GM12878 (cell line): ENCODE data around the gene RXFP3. TPM values are rescaled to one million over a fixed set of nuclear protein-coding genes. Genes with fewer than 3 reads are reported as not detected.
A peak's percentile ranks its signal among the peaks of the same experiment; 100 is the strongest.

Experiments used
- ATAC-seq: fragments of 200-7000 bp; cut with Tn5 transposase; 3 replicates; pipeline ENCODE4 v1.9.1; 2020; ENCODE audit warnings: mild to moderate bottlenecking, moderate library complexity
- BruUV-seq: library from RNA; stranded (reverse); fragments of 400-500 nt; replicated peaks from 2 replicates; lab custom pipeline; 2021; lab: Mats Ljungman, UMichigan
- CTCF ChIA-PET: fragments of 300-600 bp; sonication (Branson Sonifier 250); formaldehyde crosslinking; extraction: SDS; loops from one replicate; lab custom pipeline; 2021; ENCODE audit warnings: inconsistent platforms; lab: Yijun Ruan, JAX
- POLR2A ChIA-PET: fragments of 350-600 bp; formaldehyde crosslinking; extraction: SDS; loops from one replicate; lab custom pipeline; 2021; ENCODE audit warnings: inconsistent platforms; lab: Charles Lee
- RAD21 ChIA-PET: fragments of 300-600 bp; sonication (Branson Sonifier 250); formaldehyde crosslinking; loops from one replicate; lab custom pipeline; 2023; ENCODE audit warnings: antibody characterized with exemption; ENCODE audit not compliant: unreplicated experiment; lab: Charles Lee
- SMC1A ChIA-PET: fragments of 300-600 bp; sonication (Branson Sonifier 250); formaldehyde crosslinking; loops from one replicate; lab custom pipeline; 2023; ENCODE audit not compliant: unreplicated experiment, uncharacterized antibody; lab: Charles Lee
- DNase-seq: peaks from one replicate; pipeline ENCODE4 v3.0.0-alpha.2; 2011; ENCODE audit warnings: low read depth, low spot score
- FAIRE-seq: peaks from 3 replicates; lab custom pipeline; 2011; peaks lifted over from hg19 to GRCh38; lab: Jason Lieb, UNC
- H2AFZ ChIP-seq: 2 replicates; pipeline ENCODE4 v1.6.0; 2011; ENCODE audit warnings: low read depth, low read length, control low read depth; ENCODE audit not compliant: control insufficient read depth
- H3K27ac ChIP-seq: 2 replicates; pipeline ENCODE4 v1.5.1; 2011; ENCODE audit warnings: control low read depth; ENCODE audit not compliant: control insufficient read depth, insufficient read depth
- H3K27me3 ChIP-seq, 2 experiments: replicated peaks in 1 of 2; 2 replicates each; pipeline versions ENCODE4 v1.6.0 to v1.6.1; 2011; ENCODE audit warnings: low read length in 1 of 2; ENCODE audit not compliant: control insufficient read depth in 2 of 2, insufficient read depth in 2 of 2
- H3K36me3 ChIP-seq, 2 experiments: 2 replicates each; pipeline ENCODE4 v1.5.1; 2011; ENCODE audit warnings: low read length in 1 of 2; ENCODE audit not compliant: control insufficient read depth in 2 of 2, insufficient read depth in 2 of 2
- H3K4me1 ChIP-seq: 2 replicates; pipeline ENCODE4 v1.6.1; 2011; ENCODE audit warnings: mild to moderate bottlenecking, low read length, moderate library complexity, mixed read lengths; ENCODE audit not compliant: control insufficient read depth, insufficient read depth
- H3K4me2 ChIP-seq: 2 replicates; pipeline ENCODE4 v1.6.0; 2011; ENCODE audit warnings: control low read depth; ENCODE audit not compliant: control insufficient read depth, insufficient read depth
- H3K4me3 ChIP-seq: fragments of 200-600 bp; sonication (generic); 2 replicates; pipeline ENCODE4 v1.5.1; 2016
- H3K79me2 ChIP-seq: 2 replicates; pipeline ENCODE4 v1.6.0; 2011; ENCODE audit warnings: low read length; ENCODE audit not compliant: control insufficient read depth, insufficient read depth
- H3K9ac ChIP-seq: 2 replicates; pipeline ENCODE4 v1.8.0; 2011; ENCODE audit warnings: low read length, control low read depth, mixed read lengths; ENCODE audit not compliant: control insufficient read depth, insufficient read depth
- H3K9me3 ChIP-seq: replicated peaks from 3 replicates; pipeline ENCODE4 v1.5.1; 2011; ENCODE audit warnings: mild to moderate bottlenecking, low read length; ENCODE audit not compliant: control insufficient read depth, insufficient read depth
- H4K20me1 ChIP-seq: 2 replicates; pipeline ENCODE4 v1.6.0; 2011; ENCODE audit not compliant: control insufficient read depth, insufficient read depth
- ATF7 ChIP-seq: fragments of 450-650 bp; IDR thresholded peaks from 2 replicates; pipeline ENCODE4 v1.6.1; 2016; ENCODE audit warnings: low read depth, mild to moderate bottlenecking
- BHLHE40 ChIP-seq, 2 experiments: fragments of 450-650 bp in 1 of 2; IDR thresholded peaks; 2 replicates each; pipeline ENCODE4 v1.6.1; 2011 to 2017; ENCODE audit warnings: low read depth in 2 of 2, borderline replicate concordance in 1 of 2, improper control_type of control experiment in 1 of 2, low read length in 1 of 2, mild to moderate bottlenecking in 1 of 2
- CHD1 ChIP-seq: IDR thresholded peaks from 2 replicates; pipeline ENCODE4 v1.6.1; 2012; ENCODE audit warnings: low read depth, low read length, improper control_type of control experiment
- GATAD2B ChIP-seq: fragments of 450-650 bp; conservative IDR thresholded peaks from 2 replicates; pipeline ENCODE4 v1.6.1; 2017; ENCODE audit warnings: low read depth, mild to moderate bottlenecking, moderate library complexity
- IKZF1 ChIP-seq: fragments of 450-650 bp; conservative IDR thresholded peaks from 2 replicates; pipeline ENCODE4 v1.6.1; 2017; ENCODE audit warnings: antibody characterized with exemption, mild to moderate bottlenecking
- IKZF2 ChIP-seq, 2 experiments: fragments of 450-650 bp; IDR thresholded peaks; 2 replicates each; pipeline ENCODE4 v1.6.1; 2017; ENCODE audit warnings: mild to moderate bottlenecking in 2 of 2, moderate library complexity in 2 of 2
- IRF5 ChIP-seq: fragments of 450-650 bp; IDR thresholded peaks from 2 replicates; pipeline ENCODE4 v1.6.1; 2017; ENCODE audit warnings: borderline replicate concordance
- MLLT1 ChIP-seq: fragments of 450-650 bp; IDR thresholded peaks from 2 replicates; pipeline ENCODE4 v1.6.1; 2016; ENCODE audit warnings: mild to moderate bottlenecking
- MTA2 ChIP-seq: fragments of 450-650 bp; IDR thresholded peaks from 2 replicates; pipeline ENCODE4 v1.6.1; 2016; ENCODE audit warnings: low read depth, mild to moderate bottlenecking, moderate library complexity
- NR2C2 ChIP-seq: IDR thresholded peaks from 2 replicates; pipeline ENCODE4 v1.6.1; 2011; ENCODE audit warnings: borderline replicate concordance, low read depth; ENCODE audit not compliant: control insufficient read depth, insufficient read length
- POLR2AphosphoS5 ChIP-seq: IDR thresholded peaks from 2 replicates; pipeline ENCODE4 v1.6.1; 2011; ENCODE audit warnings: mild to moderate bottlenecking, low read length, inconsistent platforms
- RELA ChIP-seq: fragments of 450-650 bp; IDR thresholded peaks from 2 replicates; pipeline ENCODE4 v1.8.0; 2014; ENCODE audit warnings: borderline replicate concordance; ENCODE audit not compliant: partially characterized antibody
- RELB ChIP-seq: fragments of 450-650 bp; IDR thresholded peaks from 2 replicates; pipeline ENCODE4 v1.6.1; 2017; ENCODE audit warnings: low read depth, mild to moderate bottlenecking, moderate library complexity
- SRF ChIP-seq, 2 experiments: IDR thresholded peaks; 2 replicates each; pipeline ENCODE4 v1.6.1; 2011; ENCODE audit warnings: low read depth in 2 of 2, low read length in 2 of 2, mild to moderate bottlenecking in 1 of 2, moderate library complexity in 1 of 2
- USF1 ChIP-seq: IDR thresholded peaks from 2 replicates; pipeline ENCODE4 v1.6.1; 2011; ENCODE audit warnings: borderline replicate concordance, low read depth, mild to moderate bottlenecking, moderate library complexity, mixed read lengths, low read length; ENCODE audit not compliant: insufficient read depth; ENCODE audit errors: extremely low read length
- ZNF207 ChIP-seq: fragments of 450-650 bp; IDR thresholded peaks from 2 replicates; pipeline ENCODE4 v1.6.1; 2014; ENCODE audit warnings: antibody characterized with exemption, mild to moderate bottlenecking, borderline replicate concordance
- WGBS: methylation state at CpG from one replicate; pipeline ENCODE4 v1.1.6; 2016; ENCODE audit warnings: low lambda C conversion rate; ENCODE audit not compliant: insufficient replicate concordance, insufficient coverage; ENCODE audit errors: missing lambda C conversion rate; 5-methylcytosine and 5-hydroxymethylcytosine counted together
- in situ Hi-C: fragments of 300-500 bp; cut with MboI; formaldehyde crosslinking; loops from 9 replicates; pipeline ENCODE4 v1.14.3; 2018; ENCODE audit warnings: mixed read lengths
- intact Hi-C: fragments of 100-400 bp; cut with micrococcal nuclease; formaldehyde crosslinking; loops from one replicate; pipeline ENCODE4 v1.14.2; 2022; ENCODE audit not compliant: unreplicated experiment
- polyA plus RNA-seq, 11 experiments: library from polyadenylated mRNA; depleted of rRNA in 4 of 11; unstranded in 6 of 11; stranded (reverse) in 5 of 11; fragments of >200 nt; fragmentation: Nextera tagmentation in 4 of 11; fragmentation: Illumina TruSeq in 1 of 11; extraction: Ambion mirVana in 4 of 11; extraction: Trizol in 1 of 11; gene quantifications; 1 replicate in 1 of 11; 2 replicates in 10 of 11; pipeline versions ENCODE4 v1.2.1 to v1.2.3, GENCODE V29; 2011 to 2016; ENCODE audit warnings: inconsistent platforms in 2 of 11, missing spikeins in 2 of 11, low read depth in 1 of 11
- total RNA-seq, 4 experiments: library from RNA; depleted of rRNA in 3 of 4; stranded (reverse); fragments of >200 nt in 3 of 4; fragmentation: Illumina TruSeq in 1 of 4; extraction: Trizol in 1 of 4; gene quantifications; 2 replicates each; pipeline versions ENCODE4 v1.2.1 to v1.2.3, GENCODE V29; 2013 to 2021

The RXFP3 gene
- total and polyA plus RNA-seq, 10 of the 15 experiments (the other 5 are each of a cell fraction or from before 2014, with no cell fraction given), result 0.03 to 0.06 TPM; not detected in 8

GRCh38 chr5:33929925-33930690 lies 6.1 kb upstream of the RXFP3 start:
- ChIA-PET SMC1A (interaction anchor here (0.6 to 7.4 kb wide), 4 partner anchors 74 to 483 kb away, joined by 3 to 80 read pairs (median 36); no protein-coding TSS in a partner anchor), CTCF (interaction anchor here (0.7 to 6.6 kb wide), 3 partner anchors 79 to 1315 kb away, joined by 3 to 96 read pairs (median 32); no protein-coding TSS in a partner anchor), POLR2A (interaction anchor here (1.0 kb wide), 1 partner anchor 80 kb away, joined by 3 read pairs; no protein-coding TSS in a partner anchor), RAD21 (interaction anchor here (0.7 to 8.8 kb wide), 4 partner anchors 75 to 254 kb away, joined by 3 to 111 read pairs (median 5); no protein-coding TSS in a partner anchor)
- Histone ChIP-seq H3K4me2 (peak overlapping the region; percentile 5; the same call in 1 of the 2 replicates), H3K79me2 (no peaks in the 10 kb centered on the region), H3K4me1 (peaks cover 39% of the 10 kb centered on the region), H2AFZ (peak overlapping the region; percentile 28; the same call in 1 of the 2 replicates), H3K9ac (no peak overlapping the region), H3K9me3 (no peaks in the 10 kb centered on the region), H3K36me3 (no peaks in the 10 kb centered on the region), H3K27me3 (no peaks in the 10 kb centered on the region), H4K20me1 (no peaks in the 10 kb centered on the region), H3K4me3 (no peak overlapping the region), H3K27ac (peak overlapping the region; percentile 70)
- no peak for FAIRE-seq
- BruUV-seq, result no TSS peak
- peak; percentile 28 for ATAC-seq
- in situ Hi-C loops, result loop anchor here (5.0 kb wide), 1 partner anchor 488 kb away; the partner anchor contains the start of gene TARS1
- DNase-seq, result peak; percentile 31
- WGBS, result 64% methylated on average over 6 of the region's 6 CpGs
- intact Hi-C loops, result no loop called here
- peak; percentile 24 to 45; a peak in 2 of 4 replicates for TF ChIP-seq IKZF2 (IDR thresholded peaks at IDR 0.05)
- no peak for TF ChIP-seq RELA
- 0 out of 2 replicates have a peak, but pooled peaks have one; percentile 54 for TF ChIP-seq CHD1
- TF ChIP-seq POLR2AphosphoS5, result no peak
- TF ChIP-seq IRF5, result no peak
- no peak for TF ChIP-seq NR2C2
- 0 out of 4 replicates have a peak, but pooled peaks of 1 of the 2 experiments have one; percentile 14 for TF ChIP-seq BHLHE40 (IDR thresholded peaks at IDR 0.05; ENCODE audit: borderline replicate concordance in 1 of 2, low read depth in 2 of 2, low read length in 1 of 2)
- peak; percentile 63 for TF ChIP-seq ATF7
- TF ChIP-seq USF1, result no peak
- no peak for TF ChIP-seq SRF (IDR thresholded peaks at IDR 0.05; ENCODE audit: low read depth in 2 of 2, low read length in 2 of 2)
- TF ChIP-seq MTA2, result 0 out of 2 replicates have a peak, but pooled peaks have one; percentile 13
- no peak for TF ChIP-seq ZNF207
- TF ChIP-seq MLLT1, result peak; percentile 43; the same call in 1 of the 2 replicates
- 0 out of 2 replicates have a peak, but pooled peaks have one; percentile 19 for TF ChIP-seq GATAD2B
- peak; percentile 38; the same call in 1 of the 2 replicates for TF ChIP-seq RELB
- peak; percentile 44 for TF ChIP-seq IKZF1
